HG03442 (cell line): ENCODE measurements around the gene OXTR.

Source experiments
- ATAC-seq: cut with Tn5 transposase; IDR thresholded peaks from one replicate; pipeline ENCODE4 v1.9.1; 2021; ENCODE audit warnings: mild to moderate bottlenecking, moderate library complexity; ENCODE audit not compliant: unreplicated experiment

OXTR gene

DNA sequence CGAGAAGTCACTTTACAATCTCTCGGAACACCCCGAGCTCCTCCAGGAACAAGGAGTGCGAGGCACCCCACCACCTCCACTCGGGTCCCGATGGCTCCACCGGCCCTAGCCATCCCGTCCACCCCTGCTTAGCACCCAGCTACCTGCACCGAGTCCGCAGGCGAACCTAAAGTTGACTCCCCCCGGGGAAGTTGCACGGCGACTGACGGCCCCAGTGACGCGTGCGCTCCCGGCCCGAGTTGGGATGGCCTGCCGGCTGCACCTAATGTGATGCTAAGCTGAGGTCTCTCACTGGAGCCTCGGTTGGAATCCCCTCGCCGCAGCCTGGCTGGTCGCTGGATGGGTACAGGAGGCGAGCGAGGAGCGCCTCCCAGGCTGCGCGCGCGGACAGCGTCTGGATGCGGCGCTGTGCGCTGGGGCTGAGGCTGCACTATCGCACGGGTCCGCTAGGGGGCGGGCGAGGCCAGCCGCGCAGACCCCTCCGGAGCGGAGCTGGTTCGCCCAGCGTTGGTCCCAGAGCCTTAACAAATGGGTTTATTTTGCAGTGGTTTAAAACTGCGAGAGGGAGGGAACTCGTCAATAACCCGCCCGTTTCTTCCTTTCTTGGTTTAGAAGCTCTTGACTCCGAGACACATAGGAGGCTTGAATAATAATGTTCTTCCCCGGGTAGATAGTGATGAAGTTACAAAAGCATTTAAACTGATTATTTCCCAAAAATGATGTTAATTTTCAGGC, at the start of gene OXTR:
OXTR (minus strand) TSS at position 526 of the 735 bp plus-strand sequence. CDS start 1,426 bp downstream, outside the sequence.
- peak; percentile 70 for ATAC-seq

DNA sequence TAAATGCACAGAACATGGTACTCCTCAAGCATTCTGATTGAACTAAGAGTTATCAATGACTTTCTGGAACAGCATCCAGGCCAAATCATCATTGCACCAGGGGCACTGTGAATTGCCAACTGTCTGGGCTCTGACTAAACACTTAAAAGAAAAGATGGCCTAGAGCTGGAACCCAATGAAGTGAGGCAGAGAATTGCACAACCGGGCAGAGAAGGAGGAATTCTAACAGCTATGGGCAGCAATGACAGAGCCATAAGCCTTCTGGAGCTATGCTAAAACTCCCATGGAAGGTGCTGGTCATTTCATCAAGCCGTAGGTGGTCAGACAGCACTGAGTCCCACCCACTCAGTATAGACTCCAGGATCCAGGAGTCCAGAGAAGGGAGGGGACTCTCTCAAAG, 48.1 kb upstream of the OXTR start:
- no peak for ATAC-seq

DNA sequence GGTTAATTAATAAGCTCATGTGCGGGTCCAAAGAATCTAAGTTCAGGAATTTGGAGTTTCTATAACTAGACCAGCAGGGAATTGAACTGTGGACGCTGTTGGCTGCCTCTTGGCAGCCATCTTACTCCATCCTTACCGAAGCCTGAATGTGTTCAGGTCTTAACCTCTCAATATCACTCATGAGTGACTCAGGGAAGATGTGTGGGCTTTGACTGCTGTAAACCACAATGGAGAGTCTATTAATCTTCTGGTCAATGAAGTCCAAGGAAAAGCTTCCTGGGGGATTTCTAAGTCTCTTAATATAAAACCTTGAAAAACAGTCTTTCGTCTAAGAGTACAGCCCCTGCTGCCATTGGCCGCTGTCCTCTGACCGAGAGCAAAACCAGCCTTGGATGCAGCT, 46.7 kb upstream of the OXTR start:
- ATAC-seq: no peak

DNA sequence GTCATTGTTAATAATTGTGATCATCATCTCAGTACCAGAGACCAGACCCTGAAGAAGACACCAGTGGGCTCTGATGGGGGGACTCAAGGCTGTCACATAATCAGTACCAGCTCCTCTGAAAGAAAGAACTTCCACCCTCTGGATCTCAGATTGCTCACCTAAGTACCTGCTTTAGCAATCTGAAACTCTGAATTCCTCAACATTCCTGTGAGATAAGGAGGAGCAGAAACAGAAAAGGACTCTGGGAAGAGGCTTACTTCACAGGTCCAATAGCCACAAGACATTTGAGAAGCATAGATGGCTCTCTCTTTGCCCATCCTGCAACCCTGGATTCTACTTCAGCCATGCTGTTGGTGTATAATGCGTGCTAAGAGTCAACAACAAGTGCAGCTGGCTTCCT, 44.0 kb upstream of the OXTR start:
- no peak for ATAC-seq

DNA sequence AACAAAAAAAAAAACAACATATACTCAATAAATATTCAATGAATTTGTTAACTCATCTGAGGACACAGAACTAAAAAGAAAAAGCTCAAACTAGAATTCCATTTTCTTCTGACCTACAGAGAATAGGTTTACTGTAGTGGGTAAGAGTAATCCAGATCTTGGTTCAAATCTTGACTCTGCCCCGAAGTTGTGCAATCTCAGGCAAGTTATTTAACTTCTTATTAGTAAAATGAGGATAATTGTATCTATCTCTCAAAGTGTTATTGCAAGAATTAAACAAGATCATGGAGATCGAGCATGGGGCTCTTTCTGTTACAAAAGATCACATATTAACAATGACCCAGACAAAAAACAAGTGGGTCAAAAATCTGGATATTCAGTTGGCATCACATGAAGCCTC, 41.1 kb upstream of the OXTR start:
- no peak for ATAC-seq

DNA sequence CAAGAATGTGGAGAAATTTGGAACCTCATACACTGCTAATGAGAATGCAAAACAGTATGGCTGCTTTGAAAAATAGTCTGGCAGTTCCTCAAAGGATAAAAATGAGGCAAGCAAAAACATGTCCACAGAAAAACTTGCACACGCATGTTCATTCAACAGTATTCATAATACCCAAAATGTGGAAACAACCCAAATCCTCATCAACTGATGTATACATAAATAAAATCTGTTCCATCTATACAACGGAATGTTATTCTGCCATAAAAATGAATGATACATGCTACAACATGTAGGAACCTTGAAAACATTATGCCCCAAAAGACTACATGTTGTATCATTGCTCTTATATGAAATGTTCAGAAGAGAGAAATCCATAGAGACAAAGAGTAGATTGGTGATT, 36.4 kb upstream of the OXTR start:
- no peak for ATAC-seq

DNA sequence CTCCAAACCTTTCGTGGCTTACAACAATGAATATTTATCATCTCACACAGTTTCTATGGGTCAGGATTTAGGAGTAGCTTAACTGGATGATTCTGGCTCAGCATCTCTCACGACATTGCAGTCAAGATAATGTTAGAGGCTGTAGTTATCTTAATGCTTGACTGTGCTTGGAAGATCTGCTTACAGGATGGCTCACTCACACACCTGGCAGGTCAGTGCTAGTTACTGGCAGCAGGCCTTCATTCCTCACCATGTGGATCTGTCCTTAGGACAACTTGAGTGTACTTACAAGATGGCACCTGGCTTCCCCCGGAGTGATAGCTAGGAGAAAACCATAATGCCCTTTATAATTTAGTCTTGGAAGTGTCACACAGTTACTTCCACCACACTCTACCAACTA, 32.8 kb upstream of the OXTR start:
- ATAC-seq: no peak

DNA sequence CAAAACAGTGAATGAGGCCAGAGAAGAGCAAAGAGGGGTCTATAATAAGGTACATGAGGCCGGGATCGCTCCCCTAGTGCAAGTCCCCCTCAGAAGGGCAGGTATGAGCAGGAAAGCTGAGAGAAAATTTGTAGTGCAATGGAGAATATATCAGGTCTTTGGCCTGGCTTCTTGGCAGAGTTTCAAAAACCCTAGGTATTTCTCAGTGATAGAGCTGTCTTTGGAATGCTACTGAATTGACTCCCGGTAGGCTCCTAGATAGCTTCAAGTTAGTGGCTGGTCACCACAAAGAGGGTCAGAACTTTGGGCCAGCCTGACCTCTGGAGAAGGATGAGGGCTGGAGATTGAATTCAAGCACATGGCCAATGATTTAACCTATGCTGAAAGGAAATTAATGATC, 30.6 kb upstream of the OXTR start:
- ATAC-seq: no peak

DNA sequence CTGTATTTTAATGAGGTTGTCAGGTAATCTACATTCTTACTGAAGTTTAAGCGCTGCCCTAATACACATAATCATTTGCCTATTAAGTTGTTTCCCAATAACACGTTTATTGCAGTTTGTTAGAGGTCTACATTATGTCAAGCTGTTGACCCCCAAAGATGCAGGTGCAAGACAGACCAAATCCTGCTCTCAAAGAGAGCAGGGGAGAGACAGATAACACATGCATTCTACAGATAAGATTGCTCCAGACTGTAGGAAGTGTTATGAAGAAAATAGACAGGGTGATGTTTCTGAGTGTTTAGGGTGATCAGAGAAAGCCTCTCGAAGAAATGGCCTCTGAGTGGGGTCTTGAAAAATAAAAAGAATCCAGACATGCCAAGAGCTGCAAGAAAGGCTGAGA, 24.8 kb upstream of the OXTR start:
- ATAC-seq: no peak

DNA sequence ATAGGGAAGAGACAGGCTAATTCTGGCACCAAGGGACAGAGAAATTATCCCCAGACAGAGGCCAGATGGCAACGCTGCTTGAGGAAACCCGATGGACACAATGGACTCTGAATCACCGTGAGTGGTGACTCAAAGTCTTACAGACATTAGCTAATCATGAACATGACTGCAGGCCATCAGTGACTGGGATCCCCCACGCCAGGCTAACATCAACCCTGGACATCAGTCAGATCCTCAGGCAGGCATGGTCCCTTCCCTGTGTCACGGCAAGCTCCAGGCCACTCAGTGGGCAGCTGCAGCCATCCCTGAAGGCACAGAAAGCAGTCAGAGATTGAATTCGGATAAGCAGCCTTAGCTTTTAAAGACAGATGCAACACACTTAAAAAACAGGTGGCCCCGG, 23.8 kb upstream of the OXTR start:
- ATAC-seq: no peak

DNA sequence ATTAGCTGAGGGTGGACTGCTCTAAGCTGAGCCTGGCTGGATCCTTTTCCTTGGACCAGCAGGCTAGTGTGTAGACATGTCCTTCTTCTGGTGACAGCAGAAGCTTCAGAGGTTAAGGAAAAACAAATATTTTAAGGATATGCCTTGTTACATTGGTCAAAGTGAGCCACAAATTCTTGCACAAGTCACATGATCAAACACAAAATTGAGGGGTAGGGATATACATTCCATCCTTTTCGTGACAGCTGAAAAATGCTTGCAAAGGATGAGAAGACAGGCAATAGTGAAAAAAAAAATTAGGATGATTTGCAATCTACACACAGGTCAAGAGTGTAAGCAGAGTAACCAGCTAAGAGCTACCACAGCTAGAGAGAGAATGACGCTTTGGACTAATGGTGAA, 21.1 kb upstream of the OXTR start:
- no peak for ATAC-seq

DNA sequence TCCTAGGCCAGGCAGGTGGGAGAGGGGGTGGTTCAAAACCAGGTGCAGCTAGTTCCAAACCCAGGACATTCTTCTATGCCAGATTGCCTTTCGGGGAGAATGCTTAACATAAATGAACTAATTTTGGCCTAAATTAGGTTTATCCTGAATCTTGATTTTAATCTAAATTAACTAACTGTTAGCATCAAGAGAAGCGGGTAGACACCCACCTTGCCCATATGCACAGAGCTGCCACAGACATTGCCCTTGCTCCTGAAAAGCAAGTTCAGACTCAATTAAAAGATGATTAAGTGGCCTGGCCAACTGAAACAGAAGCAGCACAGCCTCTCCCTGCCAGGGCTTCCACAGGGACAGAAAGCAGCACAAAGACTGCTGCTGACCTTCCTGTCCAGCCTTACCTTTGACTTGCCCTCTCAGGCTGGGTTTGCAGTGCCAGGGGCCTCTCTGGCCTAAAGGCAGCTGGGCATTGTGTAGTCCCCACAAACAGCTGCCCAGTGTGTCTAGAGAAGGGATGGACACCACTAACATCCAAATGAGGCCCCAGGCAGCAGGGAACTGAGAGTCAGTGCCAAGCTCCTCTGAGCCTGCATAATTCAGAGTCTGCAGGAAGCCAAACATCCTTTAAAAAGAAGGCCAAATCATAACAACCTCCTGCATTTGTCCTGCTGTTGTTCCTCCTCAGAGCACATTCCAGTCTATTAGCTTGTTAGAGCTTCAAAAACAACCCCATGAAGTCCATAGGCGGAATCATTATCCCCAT, 15.4 kb upstream of the OXTR start:
- no peak for ATAC-seq

DNA sequence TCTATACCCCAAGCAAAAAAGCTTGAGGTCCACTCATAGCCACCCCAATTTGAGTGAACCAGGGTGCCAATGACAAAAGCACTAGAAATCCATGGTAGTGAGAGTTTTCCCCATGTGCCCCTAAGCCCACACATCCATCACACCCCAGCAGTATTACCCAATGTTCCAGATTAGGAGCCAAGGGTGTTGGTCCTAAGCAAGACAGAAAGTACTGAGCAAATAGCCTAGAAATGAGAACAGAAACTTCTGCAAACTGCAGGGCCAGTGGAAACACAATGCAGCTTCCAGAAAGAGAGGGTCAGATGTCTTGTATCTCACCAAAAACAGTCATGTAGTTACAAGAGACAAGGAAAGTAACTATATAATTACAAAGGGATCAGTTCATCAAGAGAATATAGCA, 10.9 kb upstream of the OXTR start:
- ATAC-seq: no peak

DNA sequence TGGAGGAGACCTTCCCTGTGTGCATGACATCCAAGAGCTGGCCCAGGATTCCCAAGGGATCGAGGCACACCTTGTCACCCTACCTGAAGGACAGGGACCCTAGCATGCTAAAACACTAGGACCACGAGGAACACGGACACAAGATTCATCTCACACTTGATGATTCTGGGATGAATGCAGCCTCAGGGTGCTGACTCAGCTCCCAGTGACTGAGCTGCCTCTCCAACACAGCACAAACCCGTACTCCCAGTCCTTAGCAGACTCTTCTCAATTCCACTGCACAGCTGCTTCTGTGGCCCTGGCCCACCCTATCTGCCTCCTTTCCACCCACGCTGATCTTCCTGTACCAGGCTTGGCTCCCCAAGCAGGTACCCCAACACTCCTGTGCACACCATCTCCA, 9.1 kb upstream of the OXTR start:
- no peak for ATAC-seq

DNA sequence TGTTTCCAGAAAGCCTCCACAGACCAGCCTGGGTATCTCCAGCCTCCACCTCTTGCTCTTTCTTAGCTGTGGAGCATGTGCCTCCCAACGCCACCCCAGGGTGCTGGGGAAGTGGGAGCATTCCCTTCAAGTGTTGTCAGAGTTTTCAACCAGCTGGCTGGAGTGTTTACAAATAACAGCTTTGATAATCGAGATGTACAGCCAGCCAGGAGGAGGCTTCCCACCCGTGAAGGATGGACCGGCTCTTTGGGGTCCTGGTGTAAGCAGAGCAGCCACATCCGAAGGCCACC, 8.5 kb upstream of the OXTR start:
- ATAC-seq: peak; percentile 21

DNA sequence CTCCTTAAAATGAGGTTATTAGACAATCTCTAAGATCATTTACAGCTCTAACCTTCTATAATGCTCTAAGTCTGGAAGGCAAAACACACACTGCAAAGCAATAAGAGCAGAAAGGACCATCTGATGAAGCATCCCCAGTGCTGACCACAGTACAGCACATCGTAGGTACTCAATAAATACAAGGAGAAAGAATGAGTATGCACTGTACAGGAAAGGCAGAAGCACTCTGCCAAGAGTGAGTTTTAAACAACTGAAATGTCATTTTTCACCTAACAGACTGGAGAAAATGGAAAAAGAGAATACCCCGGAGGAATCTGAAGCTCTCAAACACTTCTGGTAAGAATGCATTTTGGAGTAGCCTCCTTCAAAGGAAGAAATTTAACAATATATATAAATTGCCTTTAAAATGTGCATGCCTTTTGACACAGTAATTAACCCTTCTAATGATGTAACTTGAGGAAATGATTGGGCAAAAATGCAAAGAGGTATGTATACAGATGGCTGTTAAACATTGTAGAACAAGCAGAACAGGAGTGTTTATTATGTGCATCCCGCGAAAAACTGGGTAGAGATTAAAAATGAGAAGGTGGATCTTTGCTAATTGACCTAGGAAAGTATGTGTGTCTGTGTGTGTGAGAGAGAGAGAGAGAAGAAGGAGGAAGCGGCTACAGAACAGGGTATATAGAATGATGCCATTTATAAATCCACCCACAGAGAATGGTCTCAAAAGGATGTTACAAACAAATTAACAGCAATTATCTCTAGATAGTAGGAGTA, 8.0 kb upstream of the OXTR start:
- ATAC-seq: peak; percentile 64

DNA sequence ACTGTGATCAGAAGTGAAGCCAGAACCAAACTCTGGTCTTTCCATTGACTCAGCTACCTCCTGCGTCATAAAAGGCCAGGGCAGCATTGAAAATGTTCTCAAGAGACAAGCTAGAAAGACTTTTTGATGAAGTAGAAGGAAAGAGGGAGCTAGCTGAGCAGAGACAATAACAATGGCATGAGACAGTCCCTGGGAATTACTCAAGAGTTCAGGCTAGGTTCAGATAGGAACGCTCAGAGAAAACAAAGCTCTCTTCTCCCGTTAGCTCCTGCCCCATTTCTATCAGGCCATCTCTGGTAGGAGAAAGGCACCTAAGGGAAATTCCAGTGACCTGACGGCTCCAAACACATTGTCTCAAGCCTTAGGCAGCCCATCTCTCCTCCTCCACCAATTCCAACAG, 7.0 kb upstream of the OXTR start:
- ATAC-seq: no peak

DNA sequence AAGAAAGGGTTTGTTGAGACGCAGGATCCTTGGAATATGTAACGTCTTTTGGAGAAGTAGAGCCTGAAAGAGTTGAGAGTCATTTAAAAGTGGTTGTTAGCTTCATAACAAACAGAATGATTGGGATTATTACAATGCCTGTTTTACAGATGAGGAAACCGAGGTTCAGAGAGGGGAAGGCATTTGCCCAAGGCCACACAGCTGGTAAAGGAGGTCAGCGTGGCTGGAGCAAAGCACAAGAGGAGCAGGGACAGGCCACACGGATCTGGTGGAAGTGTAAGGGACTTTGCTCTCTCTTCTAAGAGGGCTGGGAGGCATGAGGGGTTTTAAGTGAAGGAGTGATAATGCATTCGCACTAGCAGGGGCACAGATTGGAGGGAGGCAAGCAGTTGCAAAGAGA, 6.2 kb upstream of the OXTR start:
- ATAC-seq: no peak

DNA sequence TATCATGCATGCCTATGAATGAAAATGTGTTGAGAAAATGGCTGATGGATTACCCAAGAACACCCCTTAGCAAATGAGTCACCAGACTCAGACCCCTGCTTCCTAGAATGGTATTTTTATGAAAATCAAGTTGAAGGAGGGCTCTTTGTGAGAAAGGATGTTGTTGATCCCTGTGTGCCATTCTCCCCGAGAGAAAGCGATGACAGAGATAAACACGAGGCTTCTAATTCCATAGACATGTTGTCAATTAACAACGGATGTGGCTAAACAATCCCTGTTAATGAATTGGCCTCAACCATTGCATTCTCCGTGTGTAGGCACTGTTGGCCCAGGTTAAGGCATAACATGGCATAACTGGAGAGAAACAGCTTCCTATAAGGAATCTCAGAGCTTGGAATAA, 5.8 kb upstream of the OXTR start:
- no peak for ATAC-seq

DNA sequence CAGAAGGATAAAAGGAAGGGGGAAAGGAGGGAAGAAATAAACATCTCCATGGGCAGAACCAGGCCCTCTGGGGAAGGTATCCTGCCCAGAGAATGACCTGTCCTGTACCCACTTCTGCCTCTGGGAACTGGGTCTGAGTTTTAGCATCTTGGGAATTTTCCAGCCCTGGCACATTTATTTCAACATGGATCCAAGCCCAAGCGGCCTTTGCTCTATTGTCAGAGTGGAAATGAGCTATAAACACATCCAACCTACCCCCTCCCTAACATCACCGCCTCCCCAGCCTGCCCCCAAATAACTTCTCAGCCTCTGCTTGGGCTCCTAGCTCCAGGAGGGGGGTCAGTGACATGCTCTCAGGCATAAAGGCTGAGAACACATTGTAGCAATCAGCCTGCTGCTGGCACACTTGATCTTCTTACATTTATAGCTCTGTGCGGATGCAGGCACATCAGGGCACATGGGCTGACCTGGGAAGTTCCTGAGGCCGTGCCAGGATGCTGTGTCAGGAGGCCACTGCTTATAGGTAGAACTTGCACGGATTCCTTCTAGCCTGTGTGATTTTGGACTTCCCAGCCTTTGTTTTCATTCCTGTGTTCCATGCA, 4.6 kb upstream of the OXTR start:
- no peak for ATAC-seq

DNA sequence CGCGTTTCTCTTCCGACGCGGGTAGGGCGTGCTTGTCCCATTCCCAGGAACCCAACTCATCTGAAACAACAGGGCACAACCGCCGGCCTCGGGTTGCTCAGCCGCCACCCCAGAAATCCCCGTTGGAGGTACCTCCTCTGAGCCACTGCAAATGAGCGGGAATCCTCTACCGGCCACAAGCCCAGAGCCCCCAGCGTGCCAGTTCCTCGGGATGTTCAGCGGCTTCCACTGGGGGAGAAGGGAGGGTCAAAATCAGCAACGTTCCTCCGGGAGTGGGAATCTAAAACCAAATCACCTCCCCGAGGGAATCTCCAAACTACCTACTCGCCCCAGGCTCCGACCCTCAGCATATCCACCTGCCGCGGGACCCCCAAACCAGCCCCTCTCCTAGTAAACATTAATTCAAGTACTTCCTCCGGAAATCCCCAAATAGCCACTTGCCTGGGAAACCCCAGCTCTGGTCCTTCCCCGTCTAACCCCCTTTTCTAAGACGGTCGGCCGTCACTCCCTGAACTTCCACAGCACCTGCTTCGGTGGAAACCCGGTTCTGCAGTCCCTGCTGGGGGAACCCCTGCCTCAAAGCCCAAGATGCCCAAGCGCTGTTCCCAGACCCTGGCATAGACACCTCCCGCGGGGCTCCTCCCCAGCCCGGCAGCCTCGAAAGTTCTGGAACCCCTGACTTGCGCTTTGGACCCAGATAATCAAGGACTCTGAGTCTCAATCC, 887 bp downstream of the OXTR start:
- ATAC-seq: peak; percentile 11
